A549 (cell line): ENCODE measurements around the gene CD300A. TPM values are rescaled to one million over a fixed set of nuclear protein-coding genes. Genes with fewer than 3 reads are reported as not detected.

Experiments
- ATAC-seq, 2 experiments: fragments of 200-7000 bp in 1 of 2; fragments of >200 bp in 1 of 2; cut with Nextera tagmentation in 1 of 2; cut with Tn5 transposase in 1 of 2; 3 replicates each; pipeline versions ENCODE4 v1.8.0 to v1.9.1; 2018 to 2020; ENCODE audit warnings: mild to moderate bottlenecking in 1 of 2, moderate library complexity in 1 of 2
- CTCF ChIA-PET: fragments of 300-600 bp; sonication (Branson Sonifier 250); formaldehyde crosslinking; extraction: SDS; loops from one replicate; lab custom pipeline; 2021; ENCODE audit warnings: antibody characterized with exemption, inconsistent platforms; lab: Yijun Ruan, JAX
- POLR2A ChIA-PET: fragments of 350-600 bp; formaldehyde crosslinking; extraction: SDS; loops from one replicate; lab custom pipeline; 2021; ENCODE audit warnings: antibody characterized with exemption, inconsistent platforms; lab: Yijun Ruan, JAX
- DNase-seq, 2 experiments: peaks; one replicate each; pipeline versions ENCODE4 v3.0.0 to v3.0.0-alpha.2; 2011 to 2016; ENCODE audit warnings: low read depth in 1 of 2, low spot score in 1 of 2
- FAIRE-seq: peaks from 2 replicates; lab custom pipeline; 2011; peaks lifted over from hg19 to GRCh38; lab: Jason Lieb, UNC
- H3K27ac ChIP-seq, 2 experiments: fragments of >200 bp; sonication (Bioruptor Twin); formaldehyde crosslinking; 3 replicates each; pipeline ENCODE4 v1.5.1; 2016 to 2017
- H3K4me1 ChIP-seq: fragments of >200 bp; sonication (Bioruptor Twin); formaldehyde crosslinking; 3 replicates; pipeline ENCODE4 v1.6.1; 2016
- H3K4me2 ChIP-seq: fragments of >200 bp; sonication (Bioruptor Twin); formaldehyde crosslinking; 3 replicates; pipeline ENCODE4 v1.6.1; 2016
- H3K4me3 ChIP-seq: fragments of >200 bp; sonication (Bioruptor Twin); formaldehyde crosslinking; 3 replicates; pipeline ENCODE4 v1.5.1; 2016
- H3K9me3 ChIP-seq: fragments of >200 bp; sonication (Bioruptor Twin); formaldehyde crosslinking; 3 replicates; pipeline ENCODE4 v1.6.1; 2016
- BCL3 ChIP-seq: fragments of >200 bp; sonication (Bioruptor Twin); formaldehyde crosslinking; IDR thresholded peaks from 3 replicates; pipeline ENCODE4 v1.6.1; 2016
- CTCF ChIP-seq: fragments of >200 bp; sonication (Bioruptor Twin); formaldehyde crosslinking; IDR thresholded peaks from 3 replicates; pipeline ENCODE4 v1.5.1; 2016
- FOSL2 ChIP-seq, 2 experiments: fragments of 450-650 bp in 1 of 2; fragments of >200 bp in 1 of 2; sonication (Bioruptor Twin) in 1 of 2; formaldehyde crosslinking; IDR thresholded peaks; 2 replicates each; pipeline versions ENCODE4 v1.5.0 to v1.6.1; 2016 to 2020; ENCODE audit warnings: mild to moderate bottlenecking in 1 of 2, moderate library complexity in 1 of 2
- FOXS1 ChIP-seq: fragments of 250-450 bp; sonication (Bioruptor Pico); IDR thresholded peaks from 2 replicates; pipeline ENCODE4 v1.5.0; 2020; ENCODE audit warnings: mild to moderate bottlenecking, moderate library complexity
- HES2 ChIP-seq: fragments of >200 bp; sonication (Bioruptor Twin); formaldehyde crosslinking; IDR thresholded peaks from 2 replicates; pipeline ENCODE4 v1.6.1; 2016
- JUN ChIP-seq, 2 experiments: fragments of >200 bp; sonication (Bioruptor Twin); formaldehyde crosslinking; IDR thresholded peaks; 2 replicates in 1 of 2; 3 replicates in 1 of 2; pipeline ENCODE4 v1.6.1; 2016 to 2017
- KDM1A ChIP-seq: fragments of 200-600 bp; sonication (generic); IDR thresholded peaks from 2 replicates; pipeline ENCODE4 v1.6.1; 2016; ENCODE audit warnings: low read depth, mild to moderate bottlenecking
- KDM5A ChIP-seq: fragments of 200-600 bp; sonication (generic); IDR thresholded peaks from 2 replicates; pipeline ENCODE4 v1.6.1; 2016; ENCODE audit warnings: antibody characterized with exemption, mild to moderate bottlenecking
- MAZ ChIP-seq: fragments of 150-350 bp; IDR thresholded peaks from 2 replicates; pipeline ENCODE4 v1.6.1; 2014; ENCODE audit warnings: antibody characterized with exemption, low read depth, low read length, borderline replicate concordance
- MYC ChIP-seq: IDR thresholded peaks from 2 replicates; pipeline ENCODE4 v1.6.1; 2012; ENCODE audit warnings: mild to moderate bottlenecking, inconsistent platforms, low read length, improper control_type of control experiment, borderline replicate concordance
- NR3C1 ChIP-seq: fragments of >200 bp; sonication (Bioruptor Twin); formaldehyde crosslinking; IDR thresholded peaks from 3 replicates; pipeline ENCODE4 v1.6.1; 2017
- PBX3 ChIP-seq: IDR thresholded peaks from 2 replicates; pipeline ENCODE4 v1.6.1; 2012
- RCOR1 ChIP-seq: fragments of 150-350 bp; IDR thresholded peaks from 2 replicates; pipeline ENCODE4 v1.6.1; 2014; ENCODE audit warnings: antibody characterized with exemption, low read length, low read depth
- SMC3 ChIP-seq: fragments of >200 bp; sonication (Bioruptor Twin); formaldehyde crosslinking; IDR thresholded peaks from 3 replicates; pipeline ENCODE4 v1.6.1; 2018; ENCODE audit warnings: inconsistent platforms
- TFCP2L1 ChIP-seq: fragments of 250-450 bp; sonication (Bioruptor Pico); IDR thresholded peaks from 2 replicates; pipeline ENCODE4 v1.5.0; 2021; ENCODE audit warnings: mild to moderate bottlenecking
- whole genome bisulfite sequencing: methylation state at CpG from one replicate; pipeline ENCODE4 v1.1.6; 2017; ENCODE audit errors: missing lambda C conversion rate; 5-methylcytosine and 5-hydroxymethylcytosine counted together
- polyA plus RNA-seq, 4 experiments: library from polyadenylated mRNA; depleted of rRNA in 3 of 4; stranded (reverse); fragments of >200 nt; fragmentation: RNase III in 1 of 4; extraction: RNeasy Plus Mini Kit Qiagen cat#74134 plus additional on column Dnase treatment in 1 of 4; gene quantifications; 2 replicates in 3 of 4; 3 replicates in 1 of 4; pipeline ENCODE4 v1.2.3, GENCODE V29; 2011 to 2017
- TF ChIP-seq, protein P1 (sequence below): IDR thresholded peaks from 2 replicates; pipeline ENCODE4 v1.6.1; 2012

Gene CD300A
- polyA plus RNA-seq, 2 of the 4 experiments (the other 2 are of a cell fraction), result not detected

DNA sequence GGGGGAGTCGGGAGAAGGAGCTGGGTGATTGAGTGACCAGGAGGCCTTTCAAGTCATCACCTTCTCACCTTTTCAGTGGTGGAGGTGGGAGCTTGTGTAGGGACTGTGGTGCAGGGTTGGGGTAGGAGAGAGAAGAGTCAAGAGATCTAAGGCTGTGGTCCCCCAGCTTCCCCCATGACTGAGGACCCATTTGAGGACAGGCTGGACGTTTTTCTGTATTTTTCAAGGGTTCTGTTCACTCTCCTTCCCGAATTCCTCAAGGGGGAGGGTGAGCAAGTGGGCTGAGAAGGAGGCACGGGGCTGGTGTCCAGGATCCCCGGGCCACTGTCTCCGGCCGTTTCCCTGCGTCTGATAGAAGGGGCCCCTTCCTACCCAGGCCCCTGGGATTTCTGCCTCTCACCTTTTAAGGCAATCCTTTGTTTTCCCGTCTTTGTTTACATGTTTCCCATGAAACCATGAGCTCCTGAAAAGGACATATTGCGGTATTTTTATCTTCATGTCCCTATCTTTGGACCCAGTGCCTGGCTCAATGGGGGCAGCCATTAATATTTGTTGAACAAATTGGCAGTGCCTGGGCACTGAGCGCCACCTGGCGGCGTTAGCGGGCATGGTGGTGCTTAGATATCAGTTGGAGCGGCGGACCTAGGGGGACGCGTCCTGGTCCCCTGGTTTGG is 9.2 kb upstream of the CD300A start (continued):
- TF ChIP-seq CTCF (peak; percentile 99), KDM5A (no peak), HES2 (no peak), MAZ (0 out of 2 replicates have a peak, but pooled peaks have one; percentile 47)

DNA sequence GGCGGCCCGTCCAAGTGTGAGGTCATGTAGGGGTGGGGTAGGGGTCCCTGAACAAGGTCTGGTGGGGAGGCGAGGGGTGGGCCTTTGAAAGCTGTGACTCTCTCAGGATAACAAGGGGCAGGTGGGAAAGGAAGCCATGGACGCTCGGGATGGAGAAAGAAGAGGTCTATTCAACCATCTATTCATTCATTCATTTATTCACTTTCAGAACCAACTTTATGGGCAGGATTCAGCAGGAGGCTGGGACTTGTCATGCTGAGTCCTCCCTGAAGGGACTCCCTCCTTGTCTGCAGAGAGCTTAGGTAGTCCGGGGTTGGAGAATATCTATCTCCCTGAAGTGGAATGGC is 8.6 kb upstream of the CD300A start:
- ChIA-PET CTCF (interaction anchor here (0.7 to 7.4 kb wide), 58 partner anchors 9 to 517 kb away, joined by 3 to 127 read pairs (median 5); partner anchors contain the start of genes CD300A and CD300LB), POLR2A (no interaction called here)
- no peak for ATAC-seq
- Histone ChIP-seq H3K4me2 (peak overlapping the region; percentile 45; the same call in 2 of the 3 replicates), H3K9me3 (no peaks in the 10 kb centered on the region), H3K27ac (no peak overlapping the region), H3K4me3 (no peak overlapping the region), H3K4me1 (peaks cover 16% of the 10 kb centered on the region)
- DNase-seq, result no peak
- WGBS, result 47% methylated on average over 3 of the region's 6 CpGs
- FAIRE-seq, result no peak
- no peak for TF ChIP-seq PBX3
- peak; percentile 4; the same call in 2 of the 3 replicates for TF ChIP-seq SMC3
- peak; percentile 37 for TF ChIP-seq CTCF

GRCh38 chr17:74458835-74459234 is 7.6 kb upstream of the CD300A start:
- ATAC-seq (no peak), FAIRE-seq (no peak)
- Histone ChIP-seq H3K4me3 (no peak overlapping the region), H3K4me2 (no peak overlapping the region), H3K9me3 (no peaks in the 10 kb centered on the region), H3K27ac (no peak overlapping the region), H3K4me1 (peaks cover 11% of the 10 kb centered on the region)
- TF ChIP-seq MAZ, result no peak
- no peak for TF ChIP-seq HES2
- no peak for TF ChIP-seq FOXS1
- TF ChIP-seq JUN (IDR thresholded peaks at IDR 0.05), result no peak
- no peak for TF ChIP-seq NR3C1
- no peak for TF ChIP-seq MYC
- no peak for TF ChIP-seq FOSL2 (IDR thresholded peaks at IDR 0.05)
- TF ChIP-seq FOSL2 (CRISPR knock-in tag; IDR thresholded peaks at IDR 0.05), result no peak
- no peak for TF ChIP-seq KDM1A
- TF ChIP-seq, protein P1, sequence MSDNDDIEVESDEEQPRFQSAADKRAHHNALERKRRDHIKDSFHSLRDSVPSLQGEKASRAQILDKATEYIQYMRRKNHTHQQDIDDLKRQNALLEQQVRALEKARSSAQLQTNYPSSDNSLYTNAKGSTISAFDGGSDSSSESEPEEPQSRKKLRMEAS, result no peak
- TF ChIP-seq BCL3, result no peak
- TF ChIP-seq TFCP2L1 (CRISPR knock-in tag), result no peak
- no peak for TF ChIP-seq RCOR1
- TF ChIP-seq, all 56 proteins: peak for 0
- POLR2A ChIA-PET, result no interaction called here
- DNase-seq, result no peak
- CTCF ChIA-PET, result interaction anchor here (0.7 to 7.4 kb wide), 22 partner anchors 14 to 316 kb away, joined by 3 to 127 read pairs (median 13); no protein-coding TSS in a partner anchor
- WGBS, result 73% methylated on average over 3 of the region's 3 CpGs
